Transverse colon (tissue), 4 donors: ENCODE results near the gene AKT1S1. TPM values are rescaled to one million over a fixed set of nuclear protein-coding genes. Genes with fewer than 3 reads are reported as not detected.

Experiments used
- DNase-seq: peaks from one replicate; pipeline ENCODE4 v3.0.0-alpha.2; 2019
- H3K27ac ChIP-seq, 4 donors: fragments of 200-600 bp; sonication (generic); 2 replicates each; pipeline ENCODE4 v1.5.1; 2016 to 2018; ENCODE audit warnings: inconsistent platforms in 4 of 4
- H3K27me3 ChIP-seq: fragments of 200-600 bp; sonication (generic); 2 replicates; pipeline ENCODE4 v1.5.1; 2017; ENCODE audit warnings: inconsistent platforms
- H3K36me3 ChIP-seq, 4 donors: fragments of 200-600 bp; sonication (generic); 2 replicates each; pipeline ENCODE4 v1.5.1; 2017 to 2019; ENCODE audit warnings: inconsistent platforms in 4 of 4
- H3K4me1 ChIP-seq, 4 donors: fragments of 200-600 bp; sonication (generic); 2 replicates each; pipeline ENCODE4 v1.5.1; 2017 to 2020; ENCODE audit warnings: inconsistent platforms in 4 of 4
- H3K4me3 ChIP-seq, 4 donors: fragments of 200-600 bp; sonication (generic); 1 replicate in 1 of 4; 2 replicates in 3 of 4; pipeline versions ENCODE4 v1.5.1 to v1.6.1; 2017 to 2019; ENCODE audit warnings: inconsistent platforms in 4 of 4
- H3K9me3 ChIP-seq, 2 donors: fragments of 200-600 bp; sonication (generic); 2 replicates each; pipeline ENCODE4 v1.5.1; 2017 to 2019; ENCODE audit warnings: inconsistent platforms in 2 of 2
- EP300 ChIP-seq: sonication (generic); formaldehyde crosslinking; IDR thresholded peaks from one replicate; pipeline ENCODE4 v1.6.1; 2017; ENCODE audit warnings: antibody characterized with exemption, low read depth
- POLR2A ChIP-seq: fragments of 450-650 bp; IDR thresholded peaks from one replicate; pipeline ENCODE4 v1.6.1; 2016; ENCODE audit warnings: antibody characterized with exemption, mild to moderate bottlenecking, moderate library complexity
- POLR2AphosphoS5 ChIP-seq, 3 donors: sonication (generic); formaldehyde crosslinking; IDR thresholded peaks; one replicate each; pipeline ENCODE4 v1.6.1; 2016; ENCODE audit warnings: antibody characterized with exemption in 3 of 3
- WGBS, 2 donors: methylation state at CpG; one replicate each; pipeline ENCODE4 v1.1.5; 2018; ENCODE audit warnings: low coverage in 1 of 2; 5-methylcytosine and 5-hydroxymethylcytosine counted together
- in situ Hi-C, 4 donors: fragments of 200-750 bp; cut with MboI; loops; one replicate each; pipeline versions ENCODE4 v1.15.0 to v1.15.1; 2017; ENCODE audit warnings: low sequenced_read_pairs in 3 of 4, low pct_ligation_motif_present in 1 of 4, low pct_unique_long_range_greater_than_20kb in 1 of 4
- intact Hi-C: fragments of 100-400 bp; cut with DNase I; formaldehyde crosslinking; loops from one replicate; pipeline ENCODE4 v1.15.1; 2023; ENCODE audit warnings: low total_unique reads
- total RNA-seq, 4 donors: library from RNA; depleted of rRNA; stranded (reverse); fragments of >200 nt; gene quantifications; one replicate each; pipeline ENCODE4 v1.1.0, GENCODE V29; 2016
- TF ChIP-seq, protein P1 (sequence below), 5 experiments: fragments of 200-600 bp in 3 of 5; fragments of 450-650 bp in 2 of 5; sonication (generic) in 3 of 5; IDR thresholded peaks; 1 replicate in 2 of 5; 2 replicates in 3 of 5; pipeline ENCODE4 v1.5.1; 2016 to 2017; ENCODE audit warnings: antibody characterized with exemption in 5 of 5, inconsistent platforms in 3 of 5, mild to moderate bottlenecking in 2 of 5, moderate library complexity in 1 of 5

AKT1S1 gene
- total RNA-seq, 4 donors from 2014 or later, result 15.3 to 29.7 (median 22.7) TPM

GRCh38 chr19:49887037-49887664 is 10.0 kb upstream of the AKT1S1 start:
- Histone ChIP-seq H3K4me3 (no peak overlapping the region), H3K27ac (no peak overlapping the region), H3K9me3 (no peaks in the 10 kb centered on the region), H3K36me3 (peaks cover 0 to 29% (median 17%) of the 10 kb centered on the region in 4 donors), H3K4me1 (peaks cover 9 to 14% (median 11%) of the 10 kb centered on the region in 4 donors), H3K27me3 (no peaks in the 10 kb centered on the region)
- intact Hi-C loops, result no loop called here
- TF ChIP-seq, protein P1, sequence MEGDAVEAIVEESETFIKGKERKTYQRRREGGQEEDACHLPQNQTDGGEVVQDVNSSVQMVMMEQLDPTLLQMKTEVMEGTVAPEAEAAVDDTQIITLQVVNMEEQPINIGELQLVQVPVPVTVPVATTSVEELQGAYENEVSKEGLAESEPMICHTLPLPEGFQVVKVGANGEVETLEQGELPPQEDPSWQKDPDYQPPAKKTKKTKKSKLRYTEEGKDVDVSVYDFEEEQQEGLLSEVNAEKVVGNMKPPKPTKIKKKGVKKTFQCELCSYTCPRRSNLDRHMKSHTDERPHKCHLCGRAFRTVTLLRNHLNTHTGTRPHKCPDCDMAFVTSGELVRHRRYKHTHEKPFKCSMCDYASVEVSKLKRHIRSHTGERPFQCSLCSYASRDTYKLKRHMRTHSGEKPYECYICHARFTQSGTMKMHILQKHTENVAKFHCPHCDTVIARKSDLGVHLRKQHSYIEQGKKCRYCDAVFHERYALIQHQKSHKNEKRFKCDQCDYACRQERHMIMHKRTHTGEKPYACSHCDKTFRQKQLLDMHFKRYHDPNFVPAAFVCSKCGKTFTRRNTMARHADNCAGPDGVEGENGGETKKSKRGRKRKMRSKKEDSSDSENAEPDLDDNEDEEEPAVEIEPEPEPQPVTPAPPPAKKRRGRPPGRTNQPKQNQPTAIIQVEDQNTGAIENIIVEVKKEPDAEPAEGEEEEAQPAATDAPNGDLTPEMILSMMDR (IDR thresholded peaks at IDR 0.05), result no peak
- TF ChIP-seq POLR2AphosphoS5 (IDR thresholded peaks at IDR 0.05), result no peak
- TF ChIP-seq POLR2A, result no peak
- TF ChIP-seq EP300, result no peak
- no peak for DNase-seq
- in situ Hi-C loops, result no loop called here
- 70 to 84% methylated on average over 9 to 22 of the region's 23 CpGs for WGBS, 2 donors

GRCh38 chr19:49884760-49885159 is 7.6 kb upstream of the AKT1S1 start:
- intact Hi-C loops, result loop anchor here (5.0 kb wide), 1 partner anchor 618 kb away; no protein-coding TSS in a partner anchor
- DNase-seq, result no peak
- no peak for TF ChIP-seq POLR2AphosphoS5 (IDR thresholded peaks at IDR 0.05)
- no peak for TF ChIP-seq POLR2A
- TF ChIP-seq EP300, result no peak
- TF ChIP-seq, protein P1 (IDR thresholded peaks at IDR 0.05), result no peak
- no peak overlapping the region for H3K4me3 ChIP-seq
- H3K9me3 ChIP-seq, result no peaks in the 10 kb centered on the region
- peaks cover 0 to 3% (median under 1%) of the 10 kb centered on the region in 4 donors for H3K4me1 ChIP-seq
- H3K27ac ChIP-seq, result no peak overlapping the region
- peaks cover 0 to 50% (median 27%) of the 10 kb centered on the region in 4 donors for H3K36me3 ChIP-seq
- in situ Hi-C loops, result no loop called here
- WGBS, 2 donors, result 96% methylated on average over 3 of the region's 3 CpGs; no CpG with 5 or more reads in 1 of the 2 donors
- no peaks in the 10 kb centered on the region for H3K27me3 ChIP-seq

- no peak overlapping the region for H3K27ac ChIP-seq
- 96% methylated on average over 18 of the region's 18 CpGs; no CpG with 5 or more reads in 1 of the 2 donors for WGBS, 2 donors
- no peaks in the 10 kb centered on the region for H3K27me3 ChIP-seq
- in situ Hi-C loops (no loop called here), intact Hi-C loops (loop anchor here (5.0 kb wide), 1 partner anchor 618 kb away; no protein-coding TSS in a partner anchor)
- no peaks in the 10 kb centered on the region for H3K9me3 ChIP-seq
- no peak for DNase-seq
- peaks cover 0 to 50% (median 27%) of the 10 kb centered on the region in 4 donors for H3K36me3 ChIP-seq
- TF ChIP-seq, protein P1 (IDR thresholded peaks at IDR 0.05), result no peak
- TF ChIP-seq EP300, result no peak
- H3K4me3 ChIP-seq, result no peak overlapping the region
- peaks cover 0 to 5% (median 0%) of the 10 kb centered on the region in 4 donors for H3K4me1 ChIP-seq
Observed at GRCh38 chr19:49884109-49884508, 7.0 kb upstream of the AKT1S1 start.

GRCh38 chr19:49883094-49883493 is 5.9 kb upstream of the AKT1S1 start:
- peaks cover 0 to 50% (median 27%) of the 10 kb centered on the region in 4 donors for H3K36me3 ChIP-seq
- no peak overlapping the region for H3K27ac ChIP-seq
- intact Hi-C loops (loop anchor here (5.0 kb wide), 1 partner anchor 619 kb away; no protein-coding TSS in a partner anchor), in situ Hi-C loops (no loop called here)
- DNase-seq, result no peak
- H3K4me3 ChIP-seq, result no peak overlapping the region
- H3K27me3 ChIP-seq, result no peaks in the 10 kb centered on the region
- TF ChIP-seq EP300 (no peak), POLR2A (no peak), POLR2AphosphoS5 (IDR thresholded peaks at IDR 0.05) (no peak)
- TF ChIP-seq, protein P1 (IDR thresholded peaks at IDR 0.05), result no peak
- no peaks in the 10 kb centered on the region for H3K9me3 ChIP-seq
- WGBS, 2 donors, result 97% methylated on average over 5 of the region's 5 CpGs; no CpG with 5 or more reads in 1 of the 2 donors
- H3K4me1 ChIP-seq, result peaks cover 6 to 13% (median 6%) of the 10 kb centered on the region in 4 donors
